OCI-LY3 (cell line): Measurements from ENCODE around the gene MGRN1.

Experiments used
- H2AFZ ChIP-seq: fragments of 200-600, 300-600 bp; shearing (Covaris generic); 2 replicates; pipeline ENCODE4 v1.6.0; 2014; ENCODE audit warnings: antibody characterized with exemption, low read depth, low read length
- H3K27ac ChIP-seq: fragments of 200-600, 300-600 bp; sonication (generic); 2 replicates; pipeline ENCODE4 v1.5.1; 2014; ENCODE audit warnings: mild to moderate bottlenecking, low read length, moderate library complexity, mixed read lengths
- H3K27me3 ChIP-seq: fragments of 200-600, 300-600 bp; sonication (generic); 2 replicates; pipeline ENCODE4 v1.6.1; 2014; ENCODE audit warnings: low read depth, low read length, mixed read lengths
- H3K36me3 ChIP-seq: fragments of 200-600, 300-600 bp; sonication (generic); replicated peaks from 2 replicates; pipeline ENCODE3; 2014; ENCODE audit warnings: low read depth, low read length, mixed read lengths
- H3K4me1 ChIP-seq: fragments of 300-600, 200-600 bp; sonication (generic); 2 replicates; pipeline ENCODE4 v1.6.1; 2014; ENCODE audit warnings: low read length, mixed read lengths
- H3K4me2 ChIP-seq: fragments of 200-600, 300-600 bp; sonication (generic); 2 replicates; pipeline ENCODE4 v1.6.1; 2014; ENCODE audit warnings: low read length, mixed read lengths
- H3K4me3 ChIP-seq: fragments of 300-600, 200-600 bp; sonication (generic); 2 replicates; pipeline ENCODE4 v1.5.1; 2014; ENCODE audit warnings: antibody characterized with exemption, mild to moderate bottlenecking, low read length, moderate library complexity
- H3K79me2 ChIP-seq: fragments of 300-600, 200-600 bp; shearing (Covaris generic); 2 replicates; pipeline ENCODE4 v1.6.1; 2014; ENCODE audit warnings: mild to moderate bottlenecking, low read length, mixed read lengths
- H3K9ac ChIP-seq: fragments of 300-600, 200-600 bp; shearing (Covaris generic); 2 replicates; pipeline ENCODE4 v1.6.0; 2014; ENCODE audit warnings: mild to moderate bottlenecking, low read length, moderate library complexity
- H3K9me3 ChIP-seq: fragments of 200-600, 300-600 bp; shearing (Covaris generic); 2 replicates; pipeline ENCODE4 v1.6.1; 2014; ENCODE audit warnings: low read length, mixed read lengths; ENCODE audit not compliant: insufficient read depth
- H4K20me1 ChIP-seq: fragments of 200-600, 300-600 bp; sonication (generic); 2 replicates; pipeline ENCODE4 v1.6.1; 2016; ENCODE audit warnings: low read length, mixed read lengths; ENCODE audit not compliant: insufficient read depth
- CTCF ChIP-seq: fragments of 200-600, 300-600 bp; sonication (generic); IDR thresholded peaks from 2 replicates; pipeline ENCODE4 v1.5.1; 2014; ENCODE audit warnings: antibody characterized with exemption, low read length, low read depth
- EZH2phosphoT487 ChIP-seq: fragments of 200-600 bp; shearing (Covaris generic); IDR thresholded peaks from 2 replicates; pipeline ENCODE4 v1.6.1; 2018; ENCODE audit warnings: antibody characterized with exemption, mixed run types, low read depth

The MGRN1 gene

GRCh38 chr16:4646773-4647643, 22.4 kb downstream of the MGRN1 start:
- no peaks in the 10 kb centered on the region for H3K4me1 ChIP-seq
- no peaks in the 10 kb centered on the region for H3K9me3 ChIP-seq
- peaks cover 14% of the 10 kb centered on the region; the same call in 1 of the 2 replicates for H4K20me1 ChIP-seq
- no peak overlapping the region for H3K4me3 ChIP-seq
- no peak overlapping the region for H2AFZ ChIP-seq
- no peaks in the 10 kb centered on the region for H3K27me3 ChIP-seq
- H3K9ac ChIP-seq: no peak overlapping the region
- H3K27ac ChIP-seq: no peak overlapping the region
- no peak overlapping the region for H3K4me2 ChIP-seq
- TF ChIP-seq EZH2phosphoT487: no peak
- TF ChIP-seq CTCF: no peak
- H3K36me3 ChIP-seq: peaks cover 6% of the 10 kb centered on the region
- H3K79me2 ChIP-seq: peaks cover 48% of the 10 kb centered on the region

- Histone ChIP-seq H3K36me3 (peaks cover 6% of the 10 kb centered on the region), H3K4me1 (no peaks in the 10 kb centered on the region), H3K4me3 (no peak overlapping the region), H3K79me2 (peaks cover 46% of the 10 kb centered on the region), H3K4me2 (no peak overlapping the region), H4K20me1 (peaks cover 14% of the 10 kb centered on the region; the same call in 1 of the 2 replicates), H2AFZ (no peak overlapping the region), H3K27ac (no peak overlapping the region), H3K9me3 (no peaks in the 10 kb centered on the region), H3K9ac (no peak overlapping the region), H3K27me3 (no peaks in the 10 kb centered on the region)
- TF ChIP-seq EZH2phosphoT487: no peak
- TF ChIP-seq CTCF: no peak
These were observed 23.0 kb downstream of the MGRN1 start for GRCh38 chr16:4647644-4647980.

GRCh38 chr16:4648917-4649316, 24.3 kb downstream of the MGRN1 start:
- H3K9ac ChIP-seq: no peak overlapping the region
- TF ChIP-seq CTCF (no peak), EZH2phosphoT487 (no peak)
- H3K27me3 ChIP-seq: no peaks in the 10 kb centered on the region
- peaks cover 14% of the 10 kb centered on the region; the same call in 1 of the 2 replicates for H4K20me1 ChIP-seq
- no peak overlapping the region for H3K4me2 ChIP-seq
- peaks cover 33% of the 10 kb centered on the region for H3K79me2 ChIP-seq
- H2AFZ ChIP-seq: no peak overlapping the region
- no peak overlapping the region for H3K4me3 ChIP-seq
- no peaks in the 10 kb centered on the region for H3K9me3 ChIP-seq
- peaks cover 10% of the 10 kb centered on the region for H3K36me3 ChIP-seq
- peaks cover 6% of the 10 kb centered on the region for H3K4me1 ChIP-seq
- no peak overlapping the region for H3K27ac ChIP-seq

- no peak overlapping the region for H3K4me2 ChIP-seq
- no peak overlapping the region for H3K9ac ChIP-seq
- TF ChIP-seq EZH2phosphoT487: no peak
- no peak for TF ChIP-seq CTCF
- no peak overlapping the region for H2AFZ ChIP-seq
- H3K36me3 ChIP-seq: peaks cover 10% of the 10 kb centered on the region
- H3K27ac ChIP-seq: no peak overlapping the region
- no peaks in the 10 kb centered on the region for H3K9me3 ChIP-seq
- no peaks in the 10 kb centered on the region for H3K27me3 ChIP-seq
- peaks cover 26% of the 10 kb centered on the region for H3K79me2 ChIP-seq
- H4K20me1 ChIP-seq: peaks cover 14% of the 10 kb centered on the region; the same call in 1 of the 2 replicates
- H3K4me1 ChIP-seq: peaks cover 6% of the 10 kb centered on the region
- H3K4me3 ChIP-seq: no peak overlapping the region
These were observed 25.3 kb downstream of the MGRN1 start for GRCh38 chr16:4649744-4650442.
